ENCODE measurements around the gene JPT2. TPM values are rescaled to one million over a fixed set of nuclear protein-coding genes. Genes with fewer than 3 reads are reported as not detected.

Gene JPT2
- total RNA-seq, 2 experiments from 2014 or later: 61.5 to 62.2 TPM

GRCh38 chr16:1659031-1659430 lies 19.0 kb upstream of the JPT2 start:
- H3K4me3 Mint-ChIP-seq: no peak overlapping the region
- CTCF ChIA-PET: no interaction called here

DNA sequence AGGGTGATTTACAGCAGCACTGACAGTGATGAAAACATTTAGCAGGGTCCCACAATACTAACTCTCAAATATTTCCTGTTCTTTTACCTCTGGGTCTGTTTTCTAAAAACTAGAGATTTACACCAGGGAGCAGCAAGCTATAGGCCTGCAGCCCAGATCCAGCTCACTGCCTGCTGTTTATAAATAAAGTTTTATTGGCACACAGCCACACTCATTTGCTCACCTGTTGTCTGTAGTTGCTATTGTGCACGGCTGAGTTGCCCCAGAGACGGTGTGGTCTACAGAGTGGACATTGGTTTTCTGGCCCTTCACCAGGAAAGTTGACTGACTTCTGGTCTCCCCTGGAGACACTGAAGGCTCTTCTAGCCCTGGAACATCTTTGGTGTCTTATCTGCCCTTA lies 16.3 kb upstream of the JPT2 start:
- intact Hi-C loops (cut with micrococcal nuclease): no loop called here
- no peak for ATAC-seq
- no peaks in the 10 kb centered on the region for H3K4me1 Mint-ChIP-seq (ENCODE audit: low read depth)
- no peak overlapping the region for H3K4me3 Mint-ChIP-seq
- ChIA-PET CTCF (no interaction called here), POLR2A (no interaction called here)
- TF ChIP-seq CTCF (IDR thresholded peaks at IDR 0.05): no peak
- no peak overlapping the region for H3K27ac Mint-ChIP-seq
- no peaks in the 10 kb centered on the region for H3K9me3 Mint-ChIP-seq
- H3K36me3 Mint-ChIP-seq (ENCODE audit: low read depth): peaks cover 9% of the 10 kb centered on the region
- H3K27me3 Mint-ChIP-seq: no peaks in the 10 kb centered on the region
- no peak for DNase-seq

More at GRCh38 chr16:1659031-1659430, 19.0 kb upstream of the JPT2 start:
- no peak for DNase-seq
- ATAC-seq: no peak
- POLR2A ChIA-PET: interaction anchor here (0.8 kb wide), 1 partner anchor 18 kb away, joined by 3 read pairs; the partner anchor contains the start of gene JPT2
- H3K4me1 Mint-ChIP-seq (ENCODE audit: low read depth): no peaks in the 10 kb centered on the region
- intact Hi-C loops (cut with micrococcal nuclease): no loop called here
- no peak for TF ChIP-seq CTCF (IDR thresholded peaks at IDR 0.05)
- H3K27me3 Mint-ChIP-seq: no peaks in the 10 kb centered on the region
- H3K9me3 Mint-ChIP-seq: no peaks in the 10 kb centered on the region
- no peak overlapping the region for H3K27ac Mint-ChIP-seq
- peaks cover 18% of the 10 kb centered on the region for H3K36me3 Mint-ChIP-seq (ENCODE audit: low read depth)

GRCh38 chr16:1662543-1662942 lies 15.5 kb upstream of the JPT2 start:
- Mint-ChIP-seq H3K27me3 (no peaks in the 10 kb centered on the region), H3K9me3 (no peaks in the 10 kb centered on the region), H3K4me1 (ENCODE audit: low read depth) (no peaks in the 10 kb centered on the region), H3K36me3 (ENCODE audit: low read depth) (peaks cover 9% of the 10 kb centered on the region), H3K4me3 (no peak overlapping the region), H3K27ac (no peak overlapping the region)
- DNase-seq (no peak), ATAC-seq (no peak)
- intact Hi-C loops (cut with micrococcal nuclease): no loop called here
- no peak for TF ChIP-seq CTCF (IDR thresholded peaks at IDR 0.05)
- CTCF ChIA-PET: no interaction called here
- POLR2A ChIA-PET: no interaction called here

GRCh38 chr16:1665829-1666228 lies 12.2 kb upstream of the JPT2 start:
- no peak for DNase-seq
- intact Hi-C loops (cut with micrococcal nuclease): no loop called here
- ATAC-seq: no peak
- Mint-ChIP-seq H3K27me3 (no peaks in the 10 kb centered on the region), H3K4me3 (no peak overlapping the region), H3K36me3 (ENCODE audit: low read depth) (peaks cover 23% of the 10 kb centered on the region), H3K9me3 (no peaks in the 10 kb centered on the region), H3K4me1 (ENCODE audit: low read depth) (no peaks in the 10 kb centered on the region), H3K27ac (no peak overlapping the region)
- POLR2A ChIA-PET: interaction anchor here (1.2 kb wide), 1 partner anchor 12 kb away, joined by 4 read pairs; the partner anchor contains the start of gene JPT2
- TF ChIP-seq CTCF (IDR thresholded peaks at IDR 0.05): no peak
- CTCF ChIA-PET: no interaction called here

DNA sequence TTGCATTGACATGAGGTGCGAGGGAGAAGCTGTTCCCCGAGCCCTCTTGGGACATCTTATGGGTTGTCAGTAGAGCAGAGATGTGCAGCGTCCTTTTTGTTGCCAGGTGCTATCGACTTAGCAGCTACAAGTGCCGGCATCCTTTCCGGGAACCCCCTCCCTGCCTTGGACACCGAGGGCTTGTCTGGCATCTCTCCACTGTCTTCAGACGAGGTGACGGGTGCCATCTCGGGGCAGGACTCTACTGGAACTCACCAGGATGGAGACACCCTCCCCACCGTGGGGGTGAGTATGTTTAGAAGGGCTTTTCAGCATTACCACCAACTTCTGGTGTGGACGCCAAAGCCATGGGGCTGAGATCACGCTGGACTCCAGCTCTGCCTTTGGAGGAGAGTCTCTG lies 11.8 kb upstream of the JPT2 start:
- H3K4me3 Mint-ChIP-seq: no peak overlapping the region
- no peak for DNase-seq
- H3K27me3 Mint-ChIP-seq: no peaks in the 10 kb centered on the region
- intact Hi-C loops (cut with micrococcal nuclease): no loop called here
- no peaks in the 10 kb centered on the region for H3K9me3 Mint-ChIP-seq
- CTCF ChIA-PET: no interaction called here
- ATAC-seq: no peak
- H3K27ac Mint-ChIP-seq: no peak overlapping the region
- POLR2A ChIA-PET: interaction anchor here (1.2 kb wide), 2 partner anchors 12 to 42 kb away, joined by 3 to 4 read pairs; partner anchors contain the start of gene JPT2
- no peak for TF ChIP-seq CTCF (IDR thresholded peaks at IDR 0.05)
- no peaks in the 10 kb centered on the region for H3K4me1 Mint-ChIP-seq (ENCODE audit: low read depth)
- peaks cover 27% of the 10 kb centered on the region for H3K36me3 Mint-ChIP-seq (ENCODE audit: low read depth)

Data from activated CD8-positive, alpha-beta T cell treated with anti-CD3 and anti-CD28 coated beads for 36 hours (primary cell).